A673 (cell line): Measurements from ENCODE around the gene TSPEAR.

Experiments used
- CTCF ChIP-seq: fragments of 300-800, 200-600 bp; sonication (generic); conservative IDR thresholded peaks from 2 replicates; pipeline ENCODE4 v1.5.1; 2017; ENCODE audit warnings: low read depth, mild to moderate bottlenecking, antibody characterized with exemption, low read length, moderate library complexity, mixed read lengths
- EZH2 ChIP-seq: fragments of 200-600 bp; sonication (generic); IDR thresholded peaks from 2 replicates; pipeline ENCODE4 v1.6.1; 2017; ENCODE audit warnings: borderline replicate concordance, low read depth, mild to moderate bottlenecking, mixed read lengths, antibody characterized with exemption, low read length; ENCODE audit not compliant: poor library complexity, severe bottlenecking

DNA sequence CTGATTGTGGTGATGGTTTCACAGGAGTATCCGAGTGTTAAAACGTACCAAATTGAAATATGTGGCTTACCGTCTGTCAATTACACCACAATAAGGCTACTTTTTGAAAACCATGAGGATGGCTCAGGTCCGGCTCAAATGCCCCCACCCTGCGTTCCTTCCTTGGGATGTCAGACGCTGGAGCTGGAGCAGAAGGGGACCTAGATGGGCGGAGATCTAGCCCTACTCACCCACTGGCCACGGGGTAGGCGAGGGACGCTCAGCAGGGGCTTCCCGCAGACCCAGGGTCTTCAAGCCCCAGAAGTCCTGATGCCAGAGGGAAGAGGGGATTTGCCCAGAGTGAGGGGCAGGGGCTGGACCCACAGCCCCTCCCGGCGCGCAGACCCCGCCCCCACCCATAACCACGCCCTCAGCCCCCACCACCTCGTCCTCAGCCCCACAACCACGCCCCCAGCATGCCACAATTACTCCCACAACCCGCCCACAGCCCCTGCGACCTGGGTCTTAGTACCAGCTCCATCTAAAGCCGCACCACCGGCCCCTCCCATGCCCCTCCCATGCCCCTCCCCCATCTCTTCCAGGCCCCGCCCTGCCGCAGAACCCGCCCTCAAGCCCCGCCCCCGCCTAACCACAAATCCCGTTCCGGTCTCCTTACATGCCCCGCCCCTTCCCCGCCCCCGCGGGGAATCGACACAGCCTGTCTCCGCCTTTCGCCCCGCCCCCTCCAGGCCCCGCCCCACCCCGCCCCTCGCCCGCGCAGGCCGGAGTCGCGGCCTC lies 256.4 kb downstream of the TSPEAR start, which contains the start of gene LRRC3:
- TF ChIP-seq CTCF (no peak), EZH2 (no peak)
